GM23338 (cell line): ENCODE results near the gene TCF3. TPM values are rescaled to one million over a fixed set of nuclear protein-coding genes. Genes with fewer than 3 reads are reported as not detected.
A peak's percentile ranks its signal among the peaks of the same experiment; 100 is the strongest.

Experiments used
- ATAC-seq: fragments of 200-7000 bp; cut with Tn5 transposase; 3 replicates; pipeline ENCODE4 v1.9.1; 2020
- DNase-seq: peaks from one replicate; pipeline ENCODE4 v3.0.0-alpha.2; 2015; ENCODE audit warnings: low spot score
- H2AFZ ChIP-seq: fragments of 200-600 bp; sonication (generic); 2 replicates; pipeline ENCODE4 v1.8.0; 2016; ENCODE audit warnings: antibody characterized with exemption, mild to moderate bottlenecking, moderate library complexity
- H3F3A ChIP-seq: fragments of 200-600 bp; sonication (generic); replicated peaks from 2 replicates; pipeline ENCODE4 v1.8.0; 2017; ENCODE audit warnings: antibody characterized with exemption, mixed run types, low read depth
- H3K27ac ChIP-seq: fragments of 200-600 bp; sonication (generic); 2 replicates; pipeline ENCODE4 v1.6.1; 2016; ENCODE audit warnings: low read depth
- H3K27me3 ChIP-seq: fragments of 200-600 bp; sonication (generic); 2 replicates; pipeline ENCODE4 v1.8.0; 2016; ENCODE audit warnings: mild to moderate bottlenecking, mixed run types, moderate library complexity; ENCODE audit not compliant: insufficient read depth
- H3K36me3 ChIP-seq: fragments of 200-600 bp; sonication (generic); 2 replicates; pipeline ENCODE4 v1.8.0; 2016; ENCODE audit warnings: mild to moderate bottlenecking; ENCODE audit not compliant: insufficient read depth
- H3K4me1 ChIP-seq: fragments of 200-600 bp; sonication (generic); 2 replicates; pipeline ENCODE4 v1.8.0; 2016; ENCODE audit warnings: mild to moderate bottlenecking, moderate library complexity; ENCODE audit not compliant: insufficient read depth
- H3K4me2 ChIP-seq: fragments of 200-600 bp; sonication (generic); 2 replicates; pipeline ENCODE4 v1.7.1; 2017; ENCODE audit warnings: mixed run types
- H3K4me3 ChIP-seq: fragments of 200-600 bp; sonication (generic); 2 replicates; pipeline ENCODE4 v1.6.1; 2016; ENCODE audit warnings: mixed run types
- H3K79me2 ChIP-seq: fragments of 200-600 bp; sonication (generic); replicated peaks from 2 replicates; pipeline ENCODE4 v1.8.0; 2017; ENCODE audit warnings: mild to moderate bottlenecking; ENCODE audit not compliant: insufficient read depth
- H3K9me2 ChIP-seq: fragments of 200-600 bp; sonication (generic); 2 replicates; pipeline ENCODE4 v1.8.0; 2017; ENCODE audit not compliant: insufficient read depth
- H4K20me1 ChIP-seq: fragments of 200-600 bp; sonication (generic); replicated peaks from 2 replicates; pipeline ENCODE4 v1.8.0; 2017; ENCODE audit warnings: mild to moderate bottlenecking; ENCODE audit not compliant: insufficient read depth
- H3K27ac Mint-ChIP-seq: 2 replicates; pipeline ENCODE4 v1.8.0; 2020; ENCODE audit warnings: inconsistent platforms, mild to moderate bottlenecking, moderate library complexity, mixed read lengths
- H3K27me3 Mint-ChIP-seq: 3 replicates; pipeline ENCODE4 v1.8.0; 2022; ENCODE audit warnings: low read depth, mild to moderate bottlenecking, moderate library complexity, mixed read lengths, inconsistent platforms; ENCODE audit not compliant: insufficient read depth, poor library complexity
- H3K36me3 Mint-ChIP-seq: 3 replicates; pipeline ENCODE4 v1.8.0; 2021; ENCODE audit warnings: low read depth, mild to moderate bottlenecking, inconsistent platforms, moderate library complexity, mixed read lengths
- H3K4me1 Mint-ChIP-seq: 3 replicates; pipeline ENCODE4 v1.8.0; 2020; ENCODE audit warnings: mild to moderate bottlenecking, inconsistent platforms, mixed read lengths
- H3K4me3 Mint-ChIP-seq: 3 replicates; pipeline ENCODE4 v1.8.0; 2021; ENCODE audit warnings: moderate library complexity, mild to moderate bottlenecking, inconsistent platforms, mixed read lengths
- H3K9me3 Mint-ChIP-seq: 3 replicates; pipeline ENCODE4 v1.8.0; 2020; ENCODE audit warnings: moderate library complexity, mild to moderate bottlenecking, inconsistent platforms, mixed read lengths
- CREB1 ChIP-seq: fragments of 250-450 bp; sonication (Bioruptor Pico); IDR thresholded peaks from 2 replicates; pipeline ENCODE4 v1.5.0; 2020; ENCODE audit warnings: low read depth, mild to moderate bottlenecking, moderate library complexity
- CTCF ChIP-seq, 2 experiments: fragments of 200-600 bp in 1 of 2; sonication (generic) in 1 of 2; conservative IDR thresholded peaks; 2 replicates each; pipeline versions ENCODE4 v1.5.1 to v1.6.1; 2016 to 2017; ENCODE audit warnings: antibody characterized with exemption in 2 of 2, low read depth in 2 of 2, mild to moderate bottlenecking in 2 of 2, moderate library complexity in 1 of 2
- EZH2 ChIP-seq: fragments of 200-600 bp; sonication (generic); IDR thresholded peaks from one replicate; pipeline ENCODE4 v1.8.0; 2017; ENCODE audit warnings: antibody characterized with exemption, mild to moderate bottlenecking, low read depth; ENCODE audit not compliant: unreplicated experiment
- JUNB ChIP-seq: IDR thresholded peaks from one replicate; pipeline ENCODE4 v1.6.1; 2016; ENCODE audit warnings: antibody characterized with exemption; ENCODE audit not compliant: unreplicated experiment
- NANOG ChIP-seq: IDR thresholded peaks from 2 replicates; pipeline ENCODE4 v1.6.1; 2016; ENCODE audit warnings: antibody characterized with exemption, borderline replicate concordance
- STAT1 ChIP-seq: IDR thresholded peaks from one replicate; pipeline ENCODE4 v1.6.1; 2016; ENCODE audit warnings: antibody characterized with exemption; ENCODE audit not compliant: unreplicated experiment
- ZNF114 ChIP-seq: fragments of 250-450 bp; sonication (Bioruptor Pico); IDR thresholded peaks from 2 replicates; pipeline ENCODE4 v1.5.0; 2020; ENCODE audit warnings: mild to moderate bottlenecking, moderate library complexity
- polyA plus RNA-seq: library from polyadenylated mRNA; unstranded; fragments of >200 nt; fragmentation: Nextera tagmentation; extraction: Ambion mirVana; gene quantifications from 2 replicates; pipeline ENCODE4 v1.2.1, GENCODE V29; 2016
- total RNA-seq: library from RNA; depleted of rRNA; stranded (reverse); fragments of >200 nt; shearing (Covaris generic); gene quantifications from 2 replicates; pipeline ENCODE4 v1.2.3, GENCODE V29; 2014
- TF ChIP-seq, protein P1 (sequence below): IDR thresholded peaks from 2 replicates; pipeline ENCODE4 v1.6.1; 2016; ENCODE audit warnings: antibody characterized with exemption
- TF ChIP-seq, protein P2 (sequence below): IDR thresholded peaks from one replicate; pipeline ENCODE4 v1.6.1; 2018; ENCODE audit warnings: antibody characterized with exemption; ENCODE audit not compliant: unreplicated experiment

Gene TCF3
- total and polyA plus RNA-seq, 2 experiments from 2014 or later: 166 to 383 TPM

DNA sequence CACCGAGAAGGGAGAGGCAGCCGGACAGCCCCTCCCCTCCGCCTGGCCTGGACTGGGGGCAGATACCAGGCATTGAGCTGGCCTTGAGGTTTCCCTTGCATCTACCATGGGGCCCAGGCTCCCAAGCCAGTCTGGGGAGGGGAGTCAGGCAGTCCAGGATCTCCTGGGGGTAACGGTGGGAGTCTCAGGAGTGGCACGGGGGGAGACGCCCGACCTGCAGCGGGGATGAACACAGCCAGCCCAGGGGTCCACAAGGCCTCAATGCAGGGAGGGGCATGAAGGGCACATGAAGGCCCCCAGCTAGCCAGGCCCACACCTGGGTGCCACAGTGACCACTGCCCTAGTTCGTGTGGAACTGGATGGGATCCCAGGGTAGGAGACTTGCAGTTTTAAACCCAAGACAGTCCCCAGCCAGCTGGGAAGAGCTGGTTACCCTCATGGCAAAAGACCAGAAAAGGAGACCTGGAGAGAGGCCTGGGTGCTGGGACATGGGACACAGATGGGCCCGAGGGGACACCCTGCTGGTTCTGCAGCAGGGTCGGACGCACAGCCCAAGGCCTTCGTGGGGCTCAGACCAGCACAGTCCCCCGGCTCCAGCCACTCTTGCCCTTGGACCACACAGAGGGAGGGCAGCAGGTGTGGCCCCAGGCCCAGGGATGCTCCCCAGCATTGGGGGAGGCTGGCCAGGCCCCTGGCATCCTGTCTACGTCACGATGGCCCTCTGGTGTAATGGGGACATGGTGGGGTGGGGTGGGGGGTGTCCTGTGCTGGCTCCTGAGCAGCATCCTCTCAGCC lies 42.5 kb downstream of the TCF3 start:
- Histone ChIP-seq H3K9me2 (no peaks in the 10 kb centered on the region), H3K36me3 (peaks cover 8% of the 10 kb centered on the region; the same call in 1 of the 2 replicates), H3K27ac (peak overlapping the region; percentile 55; the same call in 1 of the 2 replicates), H3K27me3 (no peaks in the 10 kb centered on the region), H3K4me2 (no peak overlapping the region), H4K20me1 (no peaks in the 10 kb centered on the region; the same call in 1 of the 2 replicates), H3K79me2 (peaks cover 3% of the 10 kb centered on the region), H3K4me3 (no peak overlapping the region), H2AFZ (no peak overlapping the region), H3K4me1 (peaks cover 8% of the 10 kb centered on the region), H3F3A (peaks cover 35% of the 10 kb centered on the region)
- no peak for ATAC-seq
- 0 out of 3 replicates have a peak, but pooled peaks cover 9% of the 10 kb centered on the region for H3K4me1 Mint-ChIP-seq
- no peak overlapping the region for H3K27ac Mint-ChIP-seq
- H3K36me3 Mint-ChIP-seq: peaks cover 51% of the 10 kb centered on the region
- peaks cover 33% of the 10 kb centered on the region for H3K27me3 Mint-ChIP-seq
- H3K4me3 Mint-ChIP-seq: no peak overlapping the region
- no peaks in the 10 kb centered on the region for H3K9me3 Mint-ChIP-seq
- DNase-seq: no peak
- TF ChIP-seq, protein P1, sequence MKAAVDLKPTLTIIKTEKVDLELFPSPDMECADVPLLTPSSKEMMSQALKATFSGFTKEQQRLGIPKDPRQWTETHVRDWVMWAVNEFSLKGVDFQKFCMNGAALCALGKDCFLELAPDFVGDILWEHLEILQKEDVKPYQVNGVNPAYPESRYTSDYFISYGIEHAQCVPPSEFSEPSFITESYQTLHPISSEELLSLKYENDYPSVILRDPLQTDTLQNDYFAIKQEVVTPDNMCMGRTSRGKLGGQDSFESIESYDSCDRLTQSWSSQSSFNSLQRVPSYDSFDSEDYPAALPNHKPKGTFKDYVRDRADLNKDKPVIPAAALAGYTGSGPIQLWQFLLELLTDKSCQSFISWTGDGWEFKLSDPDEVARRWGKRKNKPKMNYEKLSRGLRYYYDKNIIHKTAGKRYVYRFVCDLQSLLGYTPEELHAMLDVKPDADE: no peak
- TF ChIP-seq EZH2: no peak
- TF ChIP-seq NANOG: no peak
- TF ChIP-seq JUNB: no peak
- no peak for TF ChIP-seq ZNF114 (CRISPR knock-in tag)
- TF ChIP-seq CTCF (conservative IDR thresholded peaks at IDR 0.05; ENCODE audit: low read depth in 2 of 2): no peak
- TF ChIP-seq CREB1 (CRISPR knock-in tag): no peak
- TF ChIP-seq, protein P2, sequence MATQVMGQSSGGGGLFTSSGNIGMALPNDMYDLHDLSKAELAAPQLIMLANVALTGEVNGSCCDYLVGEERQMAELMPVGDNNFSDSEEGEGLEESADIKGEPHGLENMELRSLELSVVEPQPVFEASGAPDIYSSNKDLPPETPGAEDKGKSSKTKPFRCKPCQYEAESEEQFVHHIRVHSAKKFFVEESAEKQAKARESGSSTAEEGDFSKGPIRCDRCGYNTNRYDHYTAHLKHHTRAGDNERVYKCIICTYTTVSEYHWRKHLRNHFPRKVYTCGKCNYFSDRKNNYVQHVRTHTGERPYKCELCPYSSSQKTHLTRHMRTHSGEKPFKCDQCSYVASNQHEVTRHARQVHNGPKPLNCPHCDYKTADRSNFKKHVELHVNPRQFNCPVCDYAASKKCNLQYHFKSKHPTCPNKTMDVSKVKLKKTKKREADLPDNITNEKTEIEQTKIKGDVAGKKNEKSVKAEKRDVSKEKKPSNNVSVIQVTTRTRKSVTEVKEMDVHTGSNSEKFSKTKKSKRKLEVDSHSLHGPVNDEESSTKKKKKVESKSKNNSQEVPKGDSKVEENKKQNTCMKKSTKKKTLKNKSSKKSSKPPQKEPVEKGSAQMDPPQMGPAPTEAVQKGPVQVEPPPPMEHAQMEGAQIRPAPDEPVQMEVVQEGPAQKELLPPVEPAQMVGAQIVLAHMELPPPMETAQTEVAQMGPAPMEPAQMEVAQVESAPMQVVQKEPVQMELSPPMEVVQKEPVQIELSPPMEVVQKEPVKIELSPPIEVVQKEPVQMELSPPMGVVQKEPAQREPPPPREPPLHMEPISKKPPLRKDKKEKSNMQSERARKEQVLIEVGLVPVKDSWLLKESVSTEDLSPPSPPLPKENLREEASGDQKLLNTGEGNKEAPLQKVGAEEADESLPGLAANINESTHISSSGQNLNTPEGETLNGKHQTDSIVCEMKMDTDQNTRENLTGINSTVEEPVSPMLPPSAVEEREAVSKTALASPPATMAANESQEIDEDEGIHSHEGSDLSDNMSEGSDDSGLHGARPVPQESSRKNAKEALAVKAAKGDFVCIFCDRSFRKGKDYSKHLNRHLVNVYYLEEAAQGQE: no peak
- no peak for TF ChIP-seq STAT1
